GM12891 (cell line): ENCODE measurements around the gene IL25.

Experiments
- POLR2A ChIP-seq: IDR thresholded peaks from 2 replicates; pipeline ENCODE4 v1.6.1; 2011; ENCODE audit warnings: low read depth, low read length, control low read depth
- POLR2AphosphoS5 ChIP-seq: IDR thresholded peaks from 2 replicates; pipeline ENCODE4 v1.6.1; 2011; ENCODE audit warnings: low read depth, low read length, control low read depth
- SPI1 ChIP-seq: IDR thresholded peaks from 2 replicates; pipeline ENCODE4 v1.6.1; 2011; ENCODE audit warnings: low read depth, low read length, control low read depth
- TAF1 ChIP-seq: IDR thresholded peaks from 2 replicates; pipeline ENCODE4 v1.6.1; 2011; ENCODE audit warnings: low read depth, low read length, control low read depth

- TF ChIP-seq POLR2A = no peak
- no peak for TF ChIP-seq POLR2AphosphoS5
- TF ChIP-seq TAF1 = no peak
- no peak for TF ChIP-seq SPI1
Measured at GRCh38 chr14:23418021-23418420, 45.4 kb downstream of the IL25 start.
